GM23338 (cell line): ENCODE results near the gene ZFYVE21. TPM values are rescaled to one million over a fixed set of nuclear protein-coding genes. Genes with fewer than 3 reads are reported as not detected.

Experiments
- ATAC-seq: fragments of 200-7000 bp; cut with Tn5 transposase; 3 replicates; pipeline ENCODE4 v1.9.1; 2020
- DNase-seq: peaks from one replicate; pipeline ENCODE4 v3.0.0-alpha.2; 2015; ENCODE audit warnings: low spot score
- H2AFZ ChIP-seq: fragments of 200-600 bp; sonication (generic); 2 replicates; pipeline ENCODE4 v1.8.0; 2016; ENCODE audit warnings: antibody characterized with exemption, mild to moderate bottlenecking, moderate library complexity
- H3F3A ChIP-seq: fragments of 200-600 bp; sonication (generic); replicated peaks from 2 replicates; pipeline ENCODE4 v1.8.0; 2017; ENCODE audit warnings: antibody characterized with exemption, mixed run types, low read depth
- H3K27ac ChIP-seq: fragments of 200-600 bp; sonication (generic); 2 replicates; pipeline ENCODE4 v1.6.1; 2016; ENCODE audit warnings: low read depth
- H3K27me3 ChIP-seq: fragments of 200-600 bp; sonication (generic); 2 replicates; pipeline ENCODE4 v1.8.0; 2016; ENCODE audit warnings: mild to moderate bottlenecking, mixed run types, moderate library complexity; ENCODE audit not compliant: insufficient read depth
- H3K36me3 ChIP-seq: fragments of 200-600 bp; sonication (generic); 2 replicates; pipeline ENCODE4 v1.8.0; 2016; ENCODE audit warnings: mild to moderate bottlenecking; ENCODE audit not compliant: insufficient read depth
- H3K4me1 ChIP-seq: fragments of 200-600 bp; sonication (generic); 2 replicates; pipeline ENCODE4 v1.8.0; 2016; ENCODE audit warnings: mild to moderate bottlenecking, moderate library complexity; ENCODE audit not compliant: insufficient read depth
- H3K4me2 ChIP-seq: fragments of 200-600 bp; sonication (generic); 2 replicates; pipeline ENCODE4 v1.7.1; 2017; ENCODE audit warnings: mixed run types
- H3K4me3 ChIP-seq: fragments of 200-600 bp; sonication (generic); 2 replicates; pipeline ENCODE4 v1.6.1; 2016; ENCODE audit warnings: mixed run types
- H3K79me2 ChIP-seq: fragments of 200-600 bp; sonication (generic); replicated peaks from 2 replicates; pipeline ENCODE4 v1.8.0; 2017; ENCODE audit warnings: mild to moderate bottlenecking; ENCODE audit not compliant: insufficient read depth
- H3K9me2 ChIP-seq: fragments of 200-600 bp; sonication (generic); 2 replicates; pipeline ENCODE4 v1.8.0; 2017; ENCODE audit not compliant: insufficient read depth
- H4K20me1 ChIP-seq: fragments of 200-600 bp; sonication (generic); replicated peaks from 2 replicates; pipeline ENCODE4 v1.8.0; 2017; ENCODE audit warnings: mild to moderate bottlenecking; ENCODE audit not compliant: insufficient read depth
- H3K27ac Mint-ChIP-seq: 2 replicates; pipeline ENCODE4 v1.8.0; 2020; ENCODE audit warnings: inconsistent platforms, mild to moderate bottlenecking, moderate library complexity, mixed read lengths
- H3K27me3 Mint-ChIP-seq: 3 replicates; pipeline ENCODE4 v1.8.0; 2022; ENCODE audit warnings: low read depth, mild to moderate bottlenecking, moderate library complexity, mixed read lengths, inconsistent platforms; ENCODE audit not compliant: insufficient read depth, poor library complexity
- H3K36me3 Mint-ChIP-seq: 3 replicates; pipeline ENCODE4 v1.8.0; 2021; ENCODE audit warnings: low read depth, mild to moderate bottlenecking, inconsistent platforms, moderate library complexity, mixed read lengths
- H3K4me1 Mint-ChIP-seq: 3 replicates; pipeline ENCODE4 v1.8.0; 2020; ENCODE audit warnings: mild to moderate bottlenecking, inconsistent platforms, mixed read lengths
- H3K4me3 Mint-ChIP-seq: 3 replicates; pipeline ENCODE4 v1.8.0; 2021; ENCODE audit warnings: moderate library complexity, mild to moderate bottlenecking, inconsistent platforms, mixed read lengths
- H3K9me3 Mint-ChIP-seq: 3 replicates; pipeline ENCODE4 v1.8.0; 2020; ENCODE audit warnings: moderate library complexity, mild to moderate bottlenecking, inconsistent platforms, mixed read lengths
- CREB1 ChIP-seq: fragments of 250-450 bp; sonication (Bioruptor Pico); IDR thresholded peaks from 2 replicates; pipeline ENCODE4 v1.5.0; 2020; ENCODE audit warnings: low read depth, mild to moderate bottlenecking, moderate library complexity
- EZH2phosphoT487 ChIP-seq: fragments of 200-600 bp; sonication (generic); IDR thresholded peaks from one replicate; pipeline ENCODE4 v1.8.1; 2018; ENCODE audit warnings: antibody characterized with exemption; ENCODE audit not compliant: unreplicated experiment
- JUNB ChIP-seq: IDR thresholded peaks from one replicate; pipeline ENCODE4 v1.6.1; 2016; ENCODE audit warnings: antibody characterized with exemption; ENCODE audit not compliant: unreplicated experiment
- NANOG ChIP-seq: IDR thresholded peaks from 2 replicates; pipeline ENCODE4 v1.6.1; 2016; ENCODE audit warnings: antibody characterized with exemption, borderline replicate concordance
- POLR2AphosphoS5 ChIP-seq: IDR thresholded peaks from 2 replicates; pipeline ENCODE4 v1.6.1; 2016; ENCODE audit warnings: antibody characterized with exemption, low read depth
- REST ChIP-seq: IDR thresholded peaks from one replicate; pipeline ENCODE4 v1.6.1; 2018; ENCODE audit warnings: antibody characterized with exemption; ENCODE audit not compliant: unreplicated experiment
- STAT1 ChIP-seq: IDR thresholded peaks from one replicate; pipeline ENCODE4 v1.6.1; 2016; ENCODE audit warnings: antibody characterized with exemption; ENCODE audit not compliant: unreplicated experiment
- ZNF331 ChIP-seq: fragments of 250-450 bp; sonication (Bioruptor Pico); IDR thresholded peaks from 2 replicates; pipeline ENCODE4 v1.5.0; 2020; ENCODE audit warnings: low read depth, mild to moderate bottlenecking, moderate library complexity
- ZNF462 ChIP-seq: fragments of 250-450 bp; sonication (Bioruptor Pico); IDR thresholded peaks from 2 replicates; pipeline ENCODE4 v1.5.0; 2020; ENCODE audit warnings: mild to moderate bottlenecking, moderate library complexity
- polyA plus RNA-seq: library from polyadenylated mRNA; unstranded; fragments of >200 nt; fragmentation: Nextera tagmentation; extraction: Ambion mirVana; gene quantifications from 2 replicates; pipeline ENCODE4 v1.2.1, GENCODE V29; 2016
- total RNA-seq: library from RNA; depleted of rRNA; stranded (reverse); fragments of >200 nt; shearing (Covaris generic); gene quantifications from 2 replicates; pipeline ENCODE4 v1.2.3, GENCODE V29; 2014

Gene ZFYVE21
- total and polyA plus RNA-seq, 2 experiments from 2014 or later = 88.0 to 89.6 TPM

DNA sequence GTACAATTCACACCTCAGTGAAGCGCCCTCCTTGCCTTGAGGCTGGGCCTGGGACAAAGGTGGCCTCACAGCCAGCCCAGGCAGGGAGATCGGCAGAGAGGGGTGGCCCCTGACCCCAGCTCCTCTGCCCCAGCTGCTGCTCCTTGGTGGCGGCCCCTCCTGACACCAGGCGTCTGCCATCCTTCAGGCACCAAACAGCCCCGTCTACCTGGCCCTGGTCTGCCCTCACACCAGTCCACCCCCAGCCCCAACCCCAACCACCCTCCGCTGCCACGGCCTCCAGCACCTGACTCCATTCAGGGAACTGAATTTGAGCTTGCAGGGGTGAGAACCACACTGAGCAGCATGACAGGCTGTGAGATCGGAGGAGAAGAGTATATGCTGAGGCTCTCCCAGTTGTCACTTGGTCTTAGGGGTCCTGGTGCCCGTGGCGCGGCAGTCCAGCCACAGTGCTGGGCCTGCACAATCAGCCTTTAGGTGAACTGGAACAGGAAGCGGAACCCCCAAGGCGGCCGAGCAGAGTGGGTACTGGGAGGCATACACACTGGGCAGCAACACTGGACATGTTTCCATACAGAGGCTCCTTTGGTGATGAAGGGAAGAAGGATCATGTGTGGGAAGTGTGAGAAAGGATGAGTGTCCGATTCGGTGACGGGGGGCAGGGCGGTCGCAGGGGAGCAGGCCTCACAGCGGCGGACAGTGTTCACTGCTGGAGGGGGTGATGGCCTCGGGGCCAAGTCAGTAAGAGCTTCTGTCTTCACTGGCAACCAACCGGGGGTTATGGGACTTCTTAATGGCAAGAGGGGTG, 18.7 kb downstream of the ZFYVE21 start:
- Mint-ChIP-seq H3K4me1 (peaks cover under 1% of the 10 kb centered on the region; the same call in 1 of the 3 replicates), H3K36me3 (peaks cover 16% of the 10 kb centered on the region), H3K9me3 (no peaks in the 10 kb centered on the region), H3K4me3 (no peak overlapping the region; the same call in 2 of the 3 replicates), H3K27me3 (peaks cover 10% of the 10 kb centered on the region), H3K27ac (no peak overlapping the region)
- no peak for TF ChIP-seq JUNB
- TF ChIP-seq CREB1 (CRISPR knock-in tag) = no peak
- TF ChIP-seq ZNF331 (CRISPR knock-in tag) = no peak
- no peak for TF ChIP-seq POLR2AphosphoS5
- no peak for TF ChIP-seq STAT1
- TF ChIP-seq NANOG = no peak
- no peak for TF ChIP-seq ZNF462 (CRISPR knock-in tag)
- no peak for TF ChIP-seq EZH2phosphoT487
- no peak for TF ChIP-seq REST
- H3K4me2 ChIP-seq = no peak overlapping the region
- H3K27me3 ChIP-seq = no peaks in the 10 kb centered on the region
- DNase-seq = no peak
- no peaks in the 10 kb centered on the region for H3K36me3 ChIP-seq
- no peak overlapping the region for H3K4me3 ChIP-seq
- H3K27ac ChIP-seq = no peak overlapping the region
- H3F3A ChIP-seq = no peaks in the 10 kb centered on the region
- H3K9me2 ChIP-seq = no peaks in the 10 kb centered on the region
- no peaks in the 10 kb centered on the region for H3K4me1 ChIP-seq
- H4K20me1 ChIP-seq = no peaks in the 10 kb centered on the region; the same call in 1 of the 2 replicates
- H2AFZ ChIP-seq = no peak overlapping the region
- ATAC-seq = no peak
- H3K79me2 ChIP-seq = no peaks in the 10 kb centered on the region
